GM19328 (cell line): ENCODE data around the gene ESPNL.

Experiments used
- ATAC-seq: cut with Tn5 transposase; IDR thresholded peaks from one replicate; pipeline ENCODE4 v1.9.1; 2021; ENCODE audit warnings: mild to moderate bottlenecking, moderate library complexity; ENCODE audit not compliant: unreplicated experiment

Gene ESPNL

GRCh38 chr2:238126338-238126737 is 26.2 kb downstream of the ESPNL start:
- no peak for ATAC-seq

- no peak for ATAC-seq
Measured at GRCh38 chr2:238126775-238127164, 26.6 kb downstream of the ESPNL start.

GRCh38 chr2:238127165-238128060 is 27.3 kb downstream of the ESPNL start:
- no peak for ATAC-seq

- ATAC-seq: no peak
Measured at GRCh38 chr2:238128061-238128440, 27.9 kb downstream of the ESPNL start.

- ATAC-seq: no peak
Measured at GRCh38 chr2:238128534-238129001, 28.4 kb downstream of the ESPNL start.

GRCh38 chr2:238129166-238130010 is 29.2 kb downstream of the ESPNL start:
- no peak for ATAC-seq

GRCh38 chr2:238130111-238130695 is 30.1 kb downstream of the ESPNL start:
- ATAC-seq: no peak

GRCh38 chr2:238130696-238131628 is 30.8 kb downstream of the ESPNL start:
- no peak for ATAC-seq

- no peak for ATAC-seq
Measured at GRCh38 chr2:238131761-238132462, 31.8 kb downstream of the ESPNL start.

GRCh38 chr2:238132463-238133450 is 32.6 kb downstream of the ESPNL start:
- ATAC-seq: no peak

- no peak for ATAC-seq
Measured at GRCh38 chr2:238133499-238134392, 33.6 kb downstream of the ESPNL start.

GRCh38 chr2:238134393-238134785 is 34.2 kb downstream of the ESPNL start:
- ATAC-seq: no peak

GRCh38 chr2:238135601-238136150 is 35.5 kb downstream of the ESPNL start:
- no peak for ATAC-seq

GRCh38 chr2:238136820-238137537 is 36.8 kb downstream of the ESPNL start:
- no peak for ATAC-seq

GRCh38 chr2:238137885-238138284 is 37.7 kb downstream of the ESPNL start:
- ATAC-seq: no peak

- no peak for ATAC-seq
Measured at GRCh38 chr2:238138331-238139195, 38.4 kb downstream of the ESPNL start, which contains the start of gene KLHL30. Gene KLHL30, plus strand, starts transcription at chr2:238138668. Its CDS starts 2,087 bp downstream, at chr2:238140755.
